Sigmoid colon (tissue), 7 donors: Measurements from ENCODE around the gene PEX14. TPM values are rescaled to one million over a fixed set of nuclear protein-coding genes. Genes with fewer than 3 reads are reported as not detected.

Experiments
- DNase-seq: peaks from one replicate; pipeline ENCODE4 v3.0.0-alpha.2; 2019
- H3K27ac ChIP-seq, 4 donors: fragments of 200-600 bp; sonication (generic); one replicate each; pipeline ENCODE4 v1.5.1; 2016 to 2019; ENCODE audit warnings: mild to moderate bottlenecking in 1 of 4
- H3K27me3 ChIP-seq, 3 donors: fragments of 200-600 bp; sonication (generic); one replicate each; pipeline ENCODE4 v1.5.1; 2019; ENCODE audit warnings: mild to moderate bottlenecking in 1 of 3
- H3K36me3 ChIP-seq, 4 donors: fragments of 200-600 bp; sonication (generic); one replicate each; pipeline ENCODE4 v1.5.1; 2016 to 2019
- H3K4me1 ChIP-seq, 4 donors: fragments of 200-600 bp; sonication (generic); one replicate each; pipeline ENCODE4 v1.5.1; 2017 to 2019
- H3K4me3 ChIP-seq, 4 donors: fragments of 200-600 bp; sonication (generic); one replicate each; pipeline ENCODE4 v1.5.1; 2017 to 2019; ENCODE audit warnings: mild to moderate bottlenecking in 2 of 4, moderate library complexity in 1 of 4
- H3K9me3 ChIP-seq, 4 donors: fragments of 200-600 bp in 3 of 4; sonication (generic) in 3 of 4; one replicate each; pipeline versions ENCODE4 v1.5.1 to v1.6.1; 2013 to 2019
- EP300 ChIP-seq, 4 donors: sonication (generic); formaldehyde crosslinking; IDR thresholded peaks; one replicate each; pipeline ENCODE4 v1.6.1; 2017; ENCODE audit warnings: antibody characterized with exemption in 4 of 4
- POLR2A ChIP-seq, 2 donors: fragments of 450-650 bp; IDR thresholded peaks; one replicate each; pipeline ENCODE4 v1.6.1; 2016; ENCODE audit warnings: antibody characterized with exemption in 2 of 2, mild to moderate bottlenecking in 2 of 2, moderate library complexity in 2 of 2
- POLR2AphosphoS5 ChIP-seq, 4 donors: sonication (generic); formaldehyde crosslinking; IDR thresholded peaks; one replicate each; pipeline ENCODE4 v1.6.1; 2017; ENCODE audit warnings: antibody characterized with exemption in 4 of 4
- WGBS, 2 donors: extraction: QIAGEN DNeasy Blood & Tissue Kit; methylation state at CpG; one replicate each; pipeline ENCODE4 v1.1.7; 2013; 5-methylcytosine and 5-hydroxymethylcytosine counted together
- intact Hi-C: fragments of 100-400 bp; cut with DNase I; formaldehyde crosslinking; loops from one replicate; pipeline ENCODE4 v1.15.1; 2023
- polyA plus RNA-seq, 3 donors: library from polyadenylated mRNA; stranded (reverse); fragments of 200-250 nt; gene quantifications; one replicate each; pipeline ENCODE4 v1.2.3, GENCODE V29; 2013
- total RNA-seq, 4 donors: library from RNA; depleted of rRNA; stranded (reverse); fragments of >200 nt; gene quantifications; one replicate each; pipeline ENCODE4 v1.1.0, GENCODE V29; 2016
- TF ChIP-seq, protein P1 (sequence below), 4 experiments: fragments of 450-650 bp in 3 of 4; fragments of 200-600 bp in 1 of 4; IDR thresholded peaks; one replicate each; pipeline ENCODE4 v1.5.1; 2016 to 2019; ENCODE audit warnings: antibody characterized with exemption in 4 of 4, mild to moderate bottlenecking in 3 of 4, moderate library complexity in 2 of 4
- donor health status: healthy with polysubstance abuse.
- donor health status: Bipolar disorder and iron deficiency.
- donor health status: healthy.

The PEX14 gene
- total and polyA plus RNA-seq, 7 donors, result 8.3 to 23.3 (median 14.4) TPM

DNA sequence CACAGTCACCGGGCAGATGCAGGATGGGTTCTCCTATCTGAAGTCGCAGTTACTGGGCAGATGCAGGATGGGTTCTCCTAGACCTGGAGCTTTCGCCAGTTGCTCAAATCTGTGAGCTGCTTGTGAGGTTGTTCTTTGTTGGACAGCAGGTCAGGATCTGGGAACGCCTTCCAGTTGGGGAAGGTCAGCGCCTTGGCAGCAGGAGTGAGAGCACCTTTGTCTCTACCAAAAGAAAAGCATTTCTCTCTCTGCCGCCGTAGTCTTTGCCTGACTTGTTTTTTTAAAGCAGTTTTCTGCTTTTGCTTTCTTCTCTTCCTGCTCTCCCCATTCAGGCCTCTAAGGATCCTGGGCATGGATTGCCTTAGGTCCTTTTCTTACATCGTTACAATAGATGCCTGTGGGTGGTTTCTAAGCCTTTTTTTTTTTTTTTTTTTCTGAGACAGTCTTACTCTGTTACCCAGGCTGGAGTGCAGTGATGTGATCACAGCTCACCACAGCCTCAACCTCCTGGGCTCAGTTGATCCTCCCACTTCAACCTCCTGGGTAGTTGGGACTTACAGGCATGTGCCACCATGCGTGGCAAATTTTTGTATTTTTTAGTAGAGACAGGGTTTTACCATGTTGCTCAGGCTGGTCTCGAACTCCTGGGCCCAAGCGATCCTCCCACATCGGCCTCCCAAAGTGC lies 15.7 kb downstream of the PEX14 start:
- H3K27ac ChIP-seq, result no peak overlapping the region
- 86 to 87% methylated on average over 12 of the region's 12 CpGs for WGBS, 2 donors
- no peak for DNase-seq
- TF ChIP-seq POLR2AphosphoS5 (IDR thresholded peaks at IDR 0.05) (no peak), POLR2A (IDR thresholded peaks at IDR 0.05) (no peak), EP300 (IDR thresholded peaks at IDR 0.05) (no peak)
- TF ChIP-seq, protein P1, sequence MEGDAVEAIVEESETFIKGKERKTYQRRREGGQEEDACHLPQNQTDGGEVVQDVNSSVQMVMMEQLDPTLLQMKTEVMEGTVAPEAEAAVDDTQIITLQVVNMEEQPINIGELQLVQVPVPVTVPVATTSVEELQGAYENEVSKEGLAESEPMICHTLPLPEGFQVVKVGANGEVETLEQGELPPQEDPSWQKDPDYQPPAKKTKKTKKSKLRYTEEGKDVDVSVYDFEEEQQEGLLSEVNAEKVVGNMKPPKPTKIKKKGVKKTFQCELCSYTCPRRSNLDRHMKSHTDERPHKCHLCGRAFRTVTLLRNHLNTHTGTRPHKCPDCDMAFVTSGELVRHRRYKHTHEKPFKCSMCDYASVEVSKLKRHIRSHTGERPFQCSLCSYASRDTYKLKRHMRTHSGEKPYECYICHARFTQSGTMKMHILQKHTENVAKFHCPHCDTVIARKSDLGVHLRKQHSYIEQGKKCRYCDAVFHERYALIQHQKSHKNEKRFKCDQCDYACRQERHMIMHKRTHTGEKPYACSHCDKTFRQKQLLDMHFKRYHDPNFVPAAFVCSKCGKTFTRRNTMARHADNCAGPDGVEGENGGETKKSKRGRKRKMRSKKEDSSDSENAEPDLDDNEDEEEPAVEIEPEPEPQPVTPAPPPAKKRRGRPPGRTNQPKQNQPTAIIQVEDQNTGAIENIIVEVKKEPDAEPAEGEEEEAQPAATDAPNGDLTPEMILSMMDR (IDR thresholded peaks at IDR 0.05), result no peak
- no peak overlapping the region for H3K4me3 ChIP-seq
- H3K27me3 ChIP-seq, result no peaks in the 10 kb centered on the region
- H3K9me3 ChIP-seq, result no peaks in the 10 kb centered on the region
- H3K4me1 ChIP-seq, result peaks cover 0 to 13% (median 11%) of the 10 kb centered on the region in 4 donors
- intact Hi-C loops, result loop anchor here (5.0 kb wide), 1 partner anchor 58 kb away; the partner anchor contains the start of gene CENPS
- no peaks in the 10 kb centered on the region for H3K36me3 ChIP-seq

DNA sequence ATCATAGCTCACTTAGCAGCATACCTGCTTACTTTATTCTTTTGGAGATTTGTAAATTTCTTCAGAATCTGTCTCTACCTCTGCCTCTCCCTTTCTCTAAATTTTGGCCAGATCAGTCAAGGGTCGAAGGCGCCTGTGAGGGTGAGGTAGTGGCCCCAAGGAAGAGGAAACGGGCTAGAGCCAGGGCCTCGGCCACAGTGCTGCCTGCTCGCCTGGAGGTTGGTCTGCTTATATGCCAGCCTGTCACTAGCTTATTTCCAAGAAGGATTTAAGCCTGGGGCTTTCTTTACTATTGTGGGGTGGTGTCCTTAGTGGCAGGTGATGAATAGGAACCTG lies 19.6 kb downstream of the PEX14 start:
- no peak overlapping the region for H3K27ac ChIP-seq
- 84 to 88% methylated on average over 5 of the region's 5 CpGs for WGBS, 2 donors
- intact Hi-C loops, result loop anchor here (5.0 kb wide), 1 partner anchor 62 kb away; the partner anchor contains the start of gene CENPS
- no peak for TF ChIP-seq POLR2A (IDR thresholded peaks at IDR 0.05)
- TF ChIP-seq POLR2AphosphoS5 (IDR thresholded peaks at IDR 0.05), result no peak
- TF ChIP-seq, protein P1 (IDR thresholded peaks at IDR 0.05), result no peak
- TF ChIP-seq EP300 (IDR thresholded peaks at IDR 0.05), result no peak
- no peaks in the 10 kb centered on the region for H3K9me3 ChIP-seq
- peaks cover 0 to 10% (median 1%) of the 10 kb centered on the region in 4 donors for H3K36me3 ChIP-seq
- peaks cover 0 to 15% (median 14%) of the 10 kb centered on the region in 4 donors for H3K4me1 ChIP-seq
- no peak overlapping the region for H3K4me3 ChIP-seq
- H3K27me3 ChIP-seq, result no peaks in the 10 kb centered on the region
- no peak for DNase-seq

DNA sequence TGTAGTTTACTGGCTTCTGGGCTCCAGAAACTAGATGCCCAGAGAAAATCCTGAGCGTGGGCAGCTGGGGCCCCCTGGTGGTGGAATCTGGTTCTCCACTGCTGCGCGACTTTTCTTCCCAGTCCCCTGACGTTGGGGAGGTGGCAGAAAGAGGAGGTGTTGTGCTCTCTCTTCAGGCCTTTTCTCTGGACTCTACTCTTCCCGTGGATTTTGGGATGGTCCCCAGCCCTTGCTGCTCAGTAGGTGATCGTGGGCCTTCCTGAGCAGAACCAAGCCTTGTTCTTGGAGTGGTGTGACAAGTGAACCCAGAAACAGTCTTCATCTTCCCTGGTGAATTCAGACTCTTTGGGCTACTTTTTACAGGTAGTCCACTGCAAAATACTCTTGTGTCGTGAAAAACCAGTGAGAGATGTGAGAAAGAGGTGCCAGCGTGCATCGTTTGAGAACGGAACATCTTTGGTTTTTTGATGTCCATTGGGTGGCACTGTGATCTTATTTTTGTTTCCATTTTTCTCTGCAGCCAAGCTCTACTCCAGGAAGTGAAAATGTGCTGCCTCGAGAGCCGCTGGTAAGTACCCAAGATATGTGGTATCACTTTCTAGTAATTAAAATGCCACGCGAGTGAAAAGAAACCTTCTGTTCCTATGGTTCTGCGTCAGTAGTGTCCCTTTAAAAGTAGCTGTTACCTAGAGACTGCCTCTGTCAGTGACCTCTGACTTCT lies 20.2 kb downstream of the PEX14 start:
- WGBS, 2 donors, result 1 to 2% methylated on average over 15 of the region's 15 CpGs
- Histone ChIP-seq H3K4me3 (peak overlapping the region in 2 of 4 donors; percentile 24 to 27), H3K27ac (peak overlapping the region; percentile 1 to 60 (median 55)), H3K4me1 (peaks cover 0 to 15% (median 14%) of the 10 kb centered on the region in 4 donors), H3K36me3 (peaks cover 0 to 10% (median 1%) of the 10 kb centered on the region in 4 donors), H3K9me3 (no peaks in the 10 kb centered on the region), H3K27me3 (no peaks in the 10 kb centered on the region)
- DNase-seq, result peak; percentile 79
- TF ChIP-seq, protein P1 (IDR thresholded peaks at IDR 0.05), result peak; percentile 68 to 93 (median 89)
- TF ChIP-seq POLR2A (IDR thresholded peaks at IDR 0.05), result no peak
- peak in 2 of 4 donors; percentile 45 to 84 for TF ChIP-seq EP300 (IDR thresholded peaks at IDR 0.05)
- no peak for TF ChIP-seq POLR2AphosphoS5 (IDR thresholded peaks at IDR 0.05)
- intact Hi-C loops, result loop anchor here (5.0 kb wide), 1 partner anchor 63 kb away; the partner anchor contains the start of gene CENPS

DNA sequence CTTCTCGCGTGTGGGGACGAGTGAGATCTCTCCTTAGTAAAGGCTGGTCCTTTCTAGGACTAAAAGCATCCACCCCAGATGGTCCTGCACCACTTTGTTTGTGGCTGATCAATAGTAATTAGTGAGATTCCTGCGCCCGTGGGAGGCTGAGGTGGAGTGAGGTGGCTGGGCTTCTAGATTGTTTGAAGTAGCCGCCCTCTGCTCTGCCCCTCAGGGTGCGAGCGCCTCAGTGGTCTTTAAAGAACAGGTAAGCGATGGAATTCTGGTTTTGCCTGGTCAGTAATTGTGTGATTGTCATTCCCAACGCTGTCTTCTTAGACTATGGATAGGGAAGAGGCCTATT lies 20.7 kb downstream of the PEX14 start:
- H3K27ac ChIP-seq, result peak overlapping the region; percentile 1 to 60 (median 55)
- DNase-seq, result no peak
- no peaks in the 10 kb centered on the region for H3K27me3 ChIP-seq
- H3K4me1 ChIP-seq, result peaks cover 0 to 15% (median 14%) of the 10 kb centered on the region in 4 donors
- intact Hi-C loops, result no loop called here
- peaks cover 0 to 10% (median 1%) of the 10 kb centered on the region in 4 donors for H3K36me3 ChIP-seq
- H3K9me3 ChIP-seq, result no peaks in the 10 kb centered on the region
- peak overlapping the region in 2 of 4 donors; percentile 24 to 27 for H3K4me3 ChIP-seq
- TF ChIP-seq EP300 (IDR thresholded peaks at IDR 0.05) (no peak), POLR2A (IDR thresholded peaks at IDR 0.05) (no peak)
- TF ChIP-seq, protein P1 (IDR thresholded peaks at IDR 0.05), result no peak
- 61 to 75% methylated on average over 10 of the region's 10 CpGs for WGBS, 2 donors
